PC-3 (cell line): ENCODE results near the gene BBOX1. TPM values are rescaled to one million over a fixed set of nuclear protein-coding genes. Genes with fewer than 3 reads are reported as not detected.

Experiments
- ATAC-seq: fragments of 200-7000 bp; cut with Tn5 transposase; 2 replicates; pipeline ENCODE4 v1.9.1; 2020; ENCODE audit warnings: mild to moderate bottlenecking, moderate library complexity
- BruUV-seq: library from RNA; stranded (reverse); fragments of 400-500 nt; replicated peaks from 2 replicates; lab custom pipeline; 2021; lab: Mats Ljungman, UMichigan
- CTCF ChIA-PET: fragments of 300-600 bp; sonication (Branson Sonifier 250); formaldehyde crosslinking; loops from one replicate; lab custom pipeline; 2022; ENCODE audit warnings: antibody characterized with exemption; lab: Charles Lee
- POLR2A ChIA-PET: fragments of 300-600 bp; sonication (Branson Sonifier 250); formaldehyde crosslinking; loops from one replicate; lab custom pipeline; 2022; ENCODE audit warnings: antibody characterized with exemption; ENCODE audit not compliant: unreplicated experiment; lab: Charles Lee
- DNase-seq: peaks from one replicate; pipeline ENCODE4 v3.0.0-alpha.2; 2015
- H2AFZ ChIP-seq: fragments of 300-600 bp; sonication (generic); 2 replicates; pipeline ENCODE4 v1.6.0; 2016; ENCODE audit warnings: antibody characterized with exemption, low read length
- H3F3A ChIP-seq: fragments of 300-600 bp; sonication (generic); one replicate; pipeline ENCODE4 v1.6.0; 2017; ENCODE audit warnings: antibody characterized with exemption, low read length, control low read depth, mild to moderate bottlenecking; ENCODE audit not compliant: unreplicated experiment
- H3K27ac ChIP-seq: fragments of 300-600 bp; sonication (generic); 2 replicates; pipeline ENCODE4 v1.5.1; 2016; ENCODE audit warnings: mild to moderate bottlenecking, low read length
- H3K27me3 ChIP-seq: fragments of 300-600 bp; sonication (generic); 2 replicates; pipeline ENCODE4 v1.6.1; 2016; ENCODE audit warnings: low read length, mixed read lengths
- H3K36me3 ChIP-seq: fragments of 300-600 bp; sonication (generic); 2 replicates; pipeline ENCODE4 v1.6.1; 2016; ENCODE audit warnings: low read depth, mixed run types, low read length, mixed read lengths
- H3K4me1 ChIP-seq: fragments of 300-600 bp; sonication (generic); 2 replicates; pipeline ENCODE4 v1.5.1; 2016; ENCODE audit warnings: low read length; ENCODE audit not compliant: insufficient read depth
- H3K4me2 ChIP-seq: fragments of 300-600 bp; sonication (generic); 2 replicates; pipeline ENCODE4 v1.6.0; 2016; ENCODE audit warnings: low read length
- H3K4me3 ChIP-seq: fragments of 300-600 bp; sonication (generic); 2 replicates; pipeline ENCODE4 v1.5.1; 2016; ENCODE audit warnings: mild to moderate bottlenecking, low read length, mixed read lengths
- H3K79me2 ChIP-seq: fragments of 300-600 bp; sonication (generic); 2 replicates; pipeline ENCODE4 v1.6.1; 2017; ENCODE audit warnings: low read length, mixed read lengths
- H3K9ac ChIP-seq: fragments of 300-600 bp; sonication (generic); 2 replicates; pipeline ENCODE4 v1.6.0; 2016; ENCODE audit warnings: mild to moderate bottlenecking, low read length
- H3K9me2 ChIP-seq: fragments of 300-600 bp; sonication (generic); replicated peaks from 2 replicates; pipeline ENCODE4 v1.6.1; 2016; ENCODE audit warnings: mixed run types, low read length, mixed read lengths
- H3K9me3 ChIP-seq: fragments of 300-600 bp; sonication (generic); 2 replicates; pipeline ENCODE4 v1.6.1; 2016; ENCODE audit warnings: low read length, mixed read lengths
- H4K20me1 ChIP-seq: fragments of 300-600 bp; sonication (generic); 2 replicates; pipeline ENCODE4 v1.6.1; 2016; ENCODE audit warnings: low read length, mixed read lengths
- EZH2 ChIP-seq: fragments of 300-600 bp; sonication (generic); IDR thresholded peaks from one replicate; pipeline ENCODE4 v1.6.1; 2017; ENCODE audit warnings: antibody characterized with exemption, mild to moderate bottlenecking, low read length; ENCODE audit not compliant: unreplicated experiment
- EZH2phosphoT487 ChIP-seq: fragments of 300-600 bp; sonication (generic); IDR thresholded peaks from 2 replicates; pipeline ENCODE4 v1.6.1; 2018; ENCODE audit warnings: mild to moderate bottlenecking, antibody characterized with exemption, low read length, borderline replicate concordance
- intact Hi-C: fragments of 100-400 bp; cut with micrococcal nuclease; formaldehyde crosslinking; loops from 2 replicates; pipeline ENCODE4 v1.9.0; 2023
- total RNA-seq: library from RNA; depleted of rRNA; stranded (reverse); fragments of >200 nt; gene quantifications from 2 replicates; pipeline ENCODE4 v1.2.3, GENCODE V29; 2014
- TF ChIP-seq, protein P1 (sequence below): fragments of 300-600 bp; sonication (generic); conservative IDR thresholded peaks from 2 replicates; pipeline ENCODE4 v1.5.1; 2017; ENCODE audit warnings: antibody characterized with exemption, low read depth, mild to moderate bottlenecking, low read length

The BBOX1 gene
- total RNA-seq, 1 experiment from 2014 or later: not detected

DNA sequence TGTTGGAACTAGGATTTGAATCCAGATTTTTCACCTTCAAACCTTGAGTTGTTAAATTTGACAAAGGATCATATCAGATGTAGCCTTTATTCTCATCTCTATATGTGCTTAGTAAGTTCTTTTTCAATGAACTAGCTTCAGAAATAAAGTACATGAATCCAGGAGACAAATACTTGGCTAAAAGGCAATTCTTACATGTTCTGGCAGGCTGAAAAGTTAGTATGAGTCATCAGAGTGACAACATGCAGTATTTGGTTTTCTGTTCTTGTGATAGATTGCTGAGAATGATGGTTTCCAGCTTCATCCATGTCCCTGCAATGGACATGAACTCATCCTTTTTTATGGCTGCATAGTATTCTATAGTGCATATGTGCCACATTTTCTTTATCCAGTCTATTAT lies 40.4 kb downstream of the BBOX1 start:
- Histone ChIP-seq H3K36me3 (no peaks in the 10 kb centered on the region), H3K4me3 (no peak overlapping the region), H3K79me2 (no peaks in the 10 kb centered on the region), H3K4me1 (no peaks in the 10 kb centered on the region), H4K20me1 (no peaks in the 10 kb centered on the region), H3K27me3 (no peaks in the 10 kb centered on the region), H3K9ac (no peak overlapping the region), H3K4me2 (no peak overlapping the region), H3K27ac (no peak overlapping the region), H2AFZ (no peak overlapping the region), H3F3A (no peaks in the 10 kb centered on the region), H3K9me3 (no peaks in the 10 kb centered on the region), H3K9me2 (no peaks in the 10 kb centered on the region)
- TF ChIP-seq, protein P1, sequence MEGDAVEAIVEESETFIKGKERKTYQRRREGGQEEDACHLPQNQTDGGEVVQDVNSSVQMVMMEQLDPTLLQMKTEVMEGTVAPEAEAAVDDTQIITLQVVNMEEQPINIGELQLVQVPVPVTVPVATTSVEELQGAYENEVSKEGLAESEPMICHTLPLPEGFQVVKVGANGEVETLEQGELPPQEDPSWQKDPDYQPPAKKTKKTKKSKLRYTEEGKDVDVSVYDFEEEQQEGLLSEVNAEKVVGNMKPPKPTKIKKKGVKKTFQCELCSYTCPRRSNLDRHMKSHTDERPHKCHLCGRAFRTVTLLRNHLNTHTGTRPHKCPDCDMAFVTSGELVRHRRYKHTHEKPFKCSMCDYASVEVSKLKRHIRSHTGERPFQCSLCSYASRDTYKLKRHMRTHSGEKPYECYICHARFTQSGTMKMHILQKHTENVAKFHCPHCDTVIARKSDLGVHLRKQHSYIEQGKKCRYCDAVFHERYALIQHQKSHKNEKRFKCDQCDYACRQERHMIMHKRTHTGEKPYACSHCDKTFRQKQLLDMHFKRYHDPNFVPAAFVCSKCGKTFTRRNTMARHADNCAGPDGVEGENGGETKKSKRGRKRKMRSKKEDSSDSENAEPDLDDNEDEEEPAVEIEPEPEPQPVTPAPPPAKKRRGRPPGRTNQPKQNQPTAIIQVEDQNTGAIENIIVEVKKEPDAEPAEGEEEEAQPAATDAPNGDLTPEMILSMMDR: no peak
- TF ChIP-seq EZH2 (no peak), EZH2phosphoT487 (no peak)
- ChIA-PET POLR2A (no interaction called here), CTCF (no interaction called here)
- DNase-seq: no peak
- no TSS peak for BruUV-seq
- intact Hi-C loops: no loop called here
- ATAC-seq: no peak

- H3K79me2 ChIP-seq: no peaks in the 10 kb centered on the region
- H3K9ac ChIP-seq: no peak overlapping the region
- no TSS peak for BruUV-seq
- CTCF ChIA-PET: no interaction called here
- H4K20me1 ChIP-seq: no peaks in the 10 kb centered on the region
- ATAC-seq (no peak), DNase-seq (no peak)
- no peaks in the 10 kb centered on the region for H3K4me1 ChIP-seq
- H3K9me2 ChIP-seq: no peaks in the 10 kb centered on the region
- H3K4me3 ChIP-seq: no peak overlapping the region
- no peaks in the 10 kb centered on the region for H3F3A ChIP-seq
- H3K9me3 ChIP-seq: no peaks in the 10 kb centered on the region
- H3K27me3 ChIP-seq: no peaks in the 10 kb centered on the region
- TF ChIP-seq EZH2phosphoT487: no peak
- TF ChIP-seq, protein P1: no peak
- no peak for TF ChIP-seq EZH2
- H3K27ac ChIP-seq: no peak overlapping the region
- no peak overlapping the region for H3K4me2 ChIP-seq
- no peaks in the 10 kb centered on the region for H3K36me3 ChIP-seq
- H2AFZ ChIP-seq: no peak overlapping the region
- POLR2A ChIA-PET: no interaction called here
- intact Hi-C loops: no loop called here
These were observed 42.6 kb downstream of the BBOX1 start for GRCh38 chr11:27083241-27083640.

- TF ChIP-seq, protein P1: no peak
- TF ChIP-seq EZH2 (no peak), EZH2phosphoT487 (no peak)
- no peak overlapping the region for H3K27ac ChIP-seq
- no peaks in the 10 kb centered on the region for H4K20me1 ChIP-seq
- no peaks in the 10 kb centered on the region for H3F3A ChIP-seq
- no peak for ATAC-seq
- H3K9ac ChIP-seq: no peak overlapping the region
- H3K4me1 ChIP-seq: no peaks in the 10 kb centered on the region
- H3K9me2 ChIP-seq: no peaks in the 10 kb centered on the region
- CTCF ChIA-PET: no interaction called here
- H3K4me2 ChIP-seq: no peak overlapping the region
- intact Hi-C loops: no loop called here
- H2AFZ ChIP-seq: no peak overlapping the region
- H3K27me3 ChIP-seq: no peaks in the 10 kb centered on the region
- H3K36me3 ChIP-seq: no peaks in the 10 kb centered on the region
- DNase-seq: no peak
- H3K4me3 ChIP-seq: no peak overlapping the region
- no peaks in the 10 kb centered on the region for H3K9me3 ChIP-seq
- H3K79me2 ChIP-seq: no peaks in the 10 kb centered on the region
- BruUV-seq: no TSS peak
- POLR2A ChIA-PET: no interaction called here
These were observed 43.2 kb downstream of the BBOX1 start for GRCh38 chr11:27083782-27084181.
